Activated T-helper 1 cell treated with anti-CD3 and anti-CD28 coated beads, Interleukin-12 subunit alpha, Interleukin-12 subunit beta, Interleukin-2, Interleukin-4 antibody, amounts not matched to agents 30 ng/mL and 10 ng/mL and 1 ng/mL, durations not matched to agents 14 hours and 24 hours and 36 hours (primary cell): ENCODE measurements around the gene KCNQ5. TPM values are rescaled to one million over a fixed set of nuclear protein-coding genes. Genes with fewer than 3 reads are reported as not detected.
A peak's percentile ranks its signal among the peaks of the same experiment; 100 is the strongest.

Source experiments
- DNase-seq: peaks from one replicate; pipeline ENCODE4 v3.0.0; 2021; ENCODE audit warnings: low spot score
- H3K27ac Mint-ChIP-seq: one replicate; pipeline ENCODE4 v1.8.0; 2021; ENCODE audit warnings: mild to moderate bottlenecking, mixed read lengths
- H3K27me3 Mint-ChIP-seq: one replicate; pipeline ENCODE4 v1.8.0; 2022; ENCODE audit warnings: mild to moderate bottlenecking, moderate library complexity, mixed read lengths; ENCODE audit not compliant: insufficient read depth
- H3K36me3 Mint-ChIP-seq: one replicate; pipeline ENCODE4 v1.8.0; 2021; ENCODE audit warnings: low read depth, mixed read lengths
- H3K4me1 Mint-ChIP-seq: one replicate; pipeline ENCODE4 v1.8.0; 2021; ENCODE audit warnings: low read depth, mixed read lengths
- H3K4me3 Mint-ChIP-seq: one replicate; pipeline ENCODE4 v1.8.0; 2021; ENCODE audit warnings: mild to moderate bottlenecking, moderate library complexity, mixed read lengths
- H3K9me3 Mint-ChIP-seq: one replicate; pipeline ENCODE4 v1.8.0; 2021; ENCODE audit warnings: mixed read lengths
- intact Hi-C: fragments of 100-400 bp; cut with micrococcal nuclease; formaldehyde crosslinking; loops from one replicate; pipeline ENCODE4 v1.15.1; 2024
- total RNA-seq: library from RNA; stranded (reverse); gene quantifications from 2 replicates; pipeline ENCODE4 v1.2.3, GENCODE V29; 2022

Gene KCNQ5
- total RNA-seq, 1 donor from 2014 or later, result 12.6 TPM

DNA sequence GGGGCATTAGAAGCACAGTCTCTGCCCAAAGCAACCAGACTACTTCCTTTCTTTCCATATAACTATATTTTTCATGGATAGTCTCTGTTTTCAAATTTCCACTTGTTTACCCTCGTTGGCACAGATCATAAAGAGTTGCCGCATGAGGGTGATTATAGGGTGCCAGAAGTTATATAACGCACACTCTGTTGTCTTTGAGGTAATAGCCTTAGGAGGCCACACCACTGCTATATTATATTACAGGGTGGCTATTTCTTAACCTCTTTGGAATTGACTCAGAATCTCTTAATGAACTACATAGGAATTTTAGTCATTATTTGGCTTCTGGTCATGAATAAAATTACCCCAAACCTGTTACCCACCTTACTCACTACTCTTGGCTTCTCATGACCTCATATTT lies 43.7 kb downstream of the KCNQ5 start:
- H3K4me3 Mint-ChIP-seq, result no peak overlapping the region
- H3K27ac Mint-ChIP-seq, result no peak overlapping the region
- no peaks in the 10 kb centered on the region for H3K9me3 Mint-ChIP-seq
- no peak for DNase-seq
- intact Hi-C loops, result no loop called here
- H3K4me1 Mint-ChIP-seq, result peaks cover 10% of the 10 kb centered on the region
- no peaks in the 10 kb centered on the region for H3K27me3 Mint-ChIP-seq
- H3K36me3 Mint-ChIP-seq, result no peaks in the 10 kb centered on the region

DNA sequence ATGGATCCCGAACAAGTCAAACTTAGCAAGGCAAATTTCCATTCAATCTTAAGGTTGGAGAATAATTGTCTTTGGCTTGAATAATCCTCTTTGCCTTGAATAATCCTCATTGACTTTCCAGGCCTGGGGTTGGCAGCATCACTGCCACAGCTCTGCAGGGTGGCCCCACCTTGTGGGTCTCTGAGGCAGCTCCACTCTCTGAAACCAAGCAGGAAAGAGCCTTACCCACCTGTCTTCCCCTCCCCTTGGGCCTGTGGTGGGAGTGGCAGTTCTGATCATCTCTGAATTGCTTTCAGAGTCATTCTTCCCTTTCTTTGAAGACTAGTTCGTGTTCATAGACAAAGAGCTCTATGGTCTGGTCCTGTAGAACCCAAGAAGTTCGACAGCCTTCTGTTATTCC lies 47.5 kb downstream of the KCNQ5 start:
- Mint-ChIP-seq H3K27me3 (no peaks in the 10 kb centered on the region), H3K4me1 (peaks cover 10% of the 10 kb centered on the region), H3K9me3 (no peaks in the 10 kb centered on the region), H3K36me3 (no peaks in the 10 kb centered on the region), H3K4me3 (no peak overlapping the region), H3K27ac (no peak overlapping the region)
- DNase-seq, result no peak
- intact Hi-C loops, result no loop called here

DNA sequence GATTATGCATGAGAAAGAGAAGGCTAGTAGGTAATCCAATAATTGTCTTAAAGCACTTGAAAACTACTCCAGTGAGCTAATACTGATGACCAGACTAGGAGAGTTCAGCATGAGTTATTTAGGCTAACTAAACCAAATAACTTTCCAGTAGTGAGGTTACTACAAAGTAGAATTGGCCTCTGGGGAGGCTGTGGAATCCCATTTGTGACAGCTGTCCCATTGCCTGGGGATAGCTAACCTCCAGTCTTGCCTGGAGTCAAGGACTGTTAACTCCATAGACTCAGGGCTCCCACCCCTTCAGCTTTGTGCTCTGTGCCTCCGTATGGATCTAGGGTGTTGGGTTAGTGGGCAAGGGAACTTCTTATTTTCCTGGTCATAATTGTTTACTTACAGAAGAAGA lies 51.0 kb downstream of the KCNQ5 start:
- H3K36me3 Mint-ChIP-seq, result no peaks in the 10 kb centered on the region
- intact Hi-C loops, result no loop called here

DNA sequence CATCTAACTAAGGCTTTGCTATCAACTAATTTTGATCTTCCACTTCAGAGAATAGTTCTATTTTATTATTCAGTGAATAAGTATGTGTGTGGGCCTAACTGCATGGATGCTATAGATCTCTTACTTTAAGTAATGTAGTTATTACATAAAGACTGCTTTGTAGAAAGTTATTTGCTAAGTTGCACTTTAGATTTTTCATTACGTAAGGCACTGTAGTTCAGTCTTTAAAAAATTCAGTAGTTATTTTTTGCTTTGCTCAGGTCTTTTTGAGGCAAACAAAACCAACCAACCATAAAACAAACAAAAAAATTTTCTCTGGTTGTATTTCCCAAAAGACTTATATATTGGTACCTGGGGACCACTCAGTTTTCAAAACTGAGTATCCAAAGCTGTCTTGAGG lies 53.0 kb downstream of the KCNQ5 start:
- no peaks in the 10 kb centered on the region for H3K9me3 Mint-ChIP-seq
- intact Hi-C loops, result no loop called here
- peaks cover 3% of the 10 kb centered on the region for H3K36me3 Mint-ChIP-seq
- no peak overlapping the region for H3K27ac Mint-ChIP-seq
- DNase-seq, result no peak
- no peaks in the 10 kb centered on the region for H3K27me3 Mint-ChIP-seq
- H3K4me3 Mint-ChIP-seq, result no peak overlapping the region
- H3K4me1 Mint-ChIP-seq, result no peaks in the 10 kb centered on the region

More for the DNA sequence above, 51.0 kb downstream of the KCNQ5 start:
- Mint-ChIP-seq H3K4me1 (peaks cover 10% of the 10 kb centered on the region), H3K9me3 (no peaks in the 10 kb centered on the region), H3K4me3 (no peak overlapping the region), H3K27ac (no peak overlapping the region), H3K27me3 (no peaks in the 10 kb centered on the region)
- DNase-seq, result no peak

DNA sequence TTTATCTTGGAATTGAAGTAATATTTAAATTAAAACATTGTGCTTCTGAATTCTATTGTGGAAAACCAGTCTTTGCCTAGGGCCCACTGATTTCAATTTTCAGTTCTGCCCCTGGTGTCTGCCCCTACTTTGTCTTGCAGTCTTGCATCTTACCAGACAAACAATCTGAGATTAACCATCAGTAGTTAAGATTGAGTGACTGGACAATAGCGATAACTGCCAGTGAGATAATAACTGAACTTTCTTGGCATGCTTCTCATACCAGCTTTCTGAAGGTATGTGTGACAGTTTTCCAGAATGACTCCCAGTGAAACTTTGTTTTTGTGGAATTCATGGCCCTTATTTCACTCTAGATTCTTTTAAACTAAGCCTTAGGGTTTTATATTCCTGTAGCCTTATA lies 53.5 kb downstream of the KCNQ5 start:
- Mint-ChIP-seq H3K27me3 (no peaks in the 10 kb centered on the region), H3K9me3 (no peaks in the 10 kb centered on the region), H3K36me3 (peaks cover 3% of the 10 kb centered on the region), H3K27ac (no peak overlapping the region), H3K4me1 (no peaks in the 10 kb centered on the region), H3K4me3 (no peak overlapping the region)
- intact Hi-C loops, result no loop called here
- no peak for DNase-seq

DNA sequence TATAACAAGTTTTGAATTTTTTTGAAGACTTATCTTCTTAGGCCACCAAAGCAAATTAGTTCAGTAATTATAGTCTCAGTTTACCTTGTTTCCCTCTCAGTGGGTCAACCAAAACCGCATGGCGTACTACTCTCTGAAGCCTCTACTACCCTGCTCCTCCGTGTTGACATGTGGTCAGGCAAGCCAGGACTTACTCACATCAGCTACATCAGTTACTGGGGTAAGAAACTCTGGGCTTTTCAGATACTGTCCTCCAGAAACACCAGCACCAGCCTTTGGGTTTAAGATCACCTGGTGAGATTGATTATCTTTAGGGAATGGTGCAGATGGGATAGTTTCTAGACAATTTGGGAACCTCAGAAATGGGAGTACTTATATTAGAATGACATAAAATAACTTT lies 55.1 kb downstream of the KCNQ5 start:
- DNase-seq, result no peak

DNA sequence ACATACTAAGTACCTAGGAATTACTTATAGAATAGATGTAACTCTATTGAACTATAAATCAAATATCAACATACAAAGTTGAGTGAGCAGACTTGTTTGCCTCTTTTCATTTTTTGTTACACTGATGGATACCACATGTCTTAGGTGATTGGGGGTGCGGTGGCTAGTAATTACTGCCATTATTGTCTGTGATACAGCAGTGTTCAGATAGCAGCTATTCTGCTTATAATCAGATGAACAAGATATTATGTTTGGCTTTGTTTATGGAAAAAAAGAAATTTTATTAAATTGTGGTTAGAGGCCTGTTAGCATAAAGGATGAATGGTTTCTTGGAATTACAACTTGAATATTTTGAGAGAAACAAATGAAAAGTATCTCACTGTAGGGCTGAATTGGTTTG lies 55.9 kb downstream of the KCNQ5 start:
- Mint-ChIP-seq H3K9me3 (no peaks in the 10 kb centered on the region), H3K27ac (no peak overlapping the region), H3K27me3 (no peaks in the 10 kb centered on the region), H3K4me1 (no peaks in the 10 kb centered on the region), H3K36me3 (peaks cover 3% of the 10 kb centered on the region), H3K4me3 (no peak overlapping the region)
- intact Hi-C loops, result no loop called here
- DNase-seq, result no peak

More for the DNA sequence above, 55.1 kb downstream of the KCNQ5 start:
- H3K4me3 Mint-ChIP-seq, result no peak overlapping the region
- no peaks in the 10 kb centered on the region for H3K4me1 Mint-ChIP-seq
- peaks cover 3% of the 10 kb centered on the region for H3K36me3 Mint-ChIP-seq
- intact Hi-C loops, result no loop called here
- H3K27me3 Mint-ChIP-seq, result no peaks in the 10 kb centered on the region
- no peak overlapping the region for H3K27ac Mint-ChIP-seq
- no peaks in the 10 kb centered on the region for H3K9me3 Mint-ChIP-seq

DNA sequence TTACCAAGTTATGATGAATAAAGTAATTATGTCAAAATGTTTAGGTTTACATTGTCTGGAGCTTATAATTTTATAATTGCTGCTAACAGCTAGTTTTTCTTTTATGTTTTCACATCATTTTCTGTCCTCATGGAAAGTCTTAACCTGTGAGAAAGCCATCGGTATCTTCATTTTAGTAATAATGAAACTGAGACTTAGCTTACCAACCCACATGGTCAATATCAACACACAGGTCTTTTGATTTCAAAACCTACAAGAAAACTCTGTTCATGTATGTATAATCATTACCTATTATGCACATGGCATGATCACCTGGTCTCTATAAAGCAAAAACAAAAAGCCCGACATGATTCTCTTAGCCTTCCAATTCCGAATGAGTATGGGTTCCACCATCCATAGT lies 61.9 kb downstream of the KCNQ5 start:
- H3K27ac Mint-ChIP-seq, result peak overlapping the region; percentile 14

DNA sequence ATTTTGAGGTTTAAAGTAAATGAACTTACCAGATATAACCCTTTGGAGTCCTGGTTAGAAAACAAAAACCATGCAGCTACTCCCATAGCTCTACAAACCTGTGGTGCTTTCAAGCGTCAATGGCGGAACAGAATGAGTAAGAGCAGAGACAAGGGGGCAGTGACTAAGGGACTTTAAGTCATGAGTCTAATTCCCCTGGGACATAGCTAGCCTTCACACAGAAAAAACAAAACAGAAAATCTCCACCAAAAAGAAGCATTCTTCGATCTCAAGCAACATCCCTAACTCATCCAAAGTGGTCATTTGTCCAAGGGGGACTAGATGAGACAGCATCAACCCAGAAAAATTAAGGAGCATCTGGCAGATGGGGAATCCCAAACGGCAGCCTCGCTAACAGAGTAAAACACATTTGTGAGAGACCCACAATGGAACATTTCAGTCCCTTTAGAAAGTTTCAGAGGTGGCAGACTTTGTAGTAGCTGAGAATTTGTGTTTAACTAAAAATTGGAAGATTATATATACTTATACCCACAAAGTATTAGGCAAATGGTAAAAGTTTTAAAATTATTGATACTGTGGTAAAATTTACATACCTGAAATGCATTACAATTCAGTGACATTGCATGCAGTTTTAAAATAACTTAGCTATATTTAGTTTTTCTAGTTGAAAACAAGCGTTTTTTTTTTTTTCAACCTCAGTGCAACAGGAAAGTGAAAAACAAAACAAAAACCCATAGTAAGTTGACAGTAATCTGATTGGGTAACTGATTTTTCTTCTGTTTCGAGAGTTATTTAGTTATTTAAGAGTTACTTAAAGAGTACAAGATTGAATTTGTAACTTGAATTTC lies 67.5 kb downstream of the KCNQ5 start:
- Mint-ChIP-seq H3K27me3 (no peaks in the 10 kb centered on the region), H3K27ac (no peak overlapping the region), H3K4me1 (peaks cover 4% of the 10 kb centered on the region), H3K36me3 (no peaks in the 10 kb centered on the region), H3K4me3 (no peak overlapping the region), H3K9me3 (no peaks in the 10 kb centered on the region)
- no peak for DNase-seq
- intact Hi-C loops, result no loop called here

More for the DNA sequence above, 61.9 kb downstream of the KCNQ5 start:
- intact Hi-C loops, result loop anchor here (1.0 to 2.0 kb wide), 3 partner anchors 34 to 63 kb away; no protein-coding TSS in a partner anchor
- Mint-ChIP-seq H3K27me3 (no peaks in the 10 kb centered on the region), H3K4me1 (peaks cover 8% of the 10 kb centered on the region), H3K4me3 (no peak overlapping the region), H3K36me3 (no peaks in the 10 kb centered on the region), H3K9me3 (no peaks in the 10 kb centered on the region)
- no peak for DNase-seq

DNA sequence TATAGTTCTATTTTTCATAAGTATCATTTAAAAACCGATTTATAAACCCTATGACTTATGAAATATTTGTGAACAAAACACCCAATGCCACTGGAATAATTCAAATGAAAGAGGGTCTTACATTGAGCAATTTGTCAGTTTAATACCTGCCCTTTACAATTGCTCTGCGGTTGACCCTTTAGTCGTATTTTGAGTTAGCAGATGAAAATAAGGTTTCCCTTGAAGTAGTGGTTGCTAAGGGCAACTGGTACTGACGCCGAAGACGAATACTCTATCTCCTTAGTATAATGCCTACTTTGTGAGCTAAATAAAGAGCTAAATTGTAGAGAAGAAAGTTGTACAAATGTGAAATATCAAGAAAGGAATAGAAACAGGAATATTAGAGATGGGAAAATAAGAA lies 69.4 kb downstream of the KCNQ5 start:
- H3K4me1 Mint-ChIP-seq, result peaks cover 4% of the 10 kb centered on the region
- H3K27ac Mint-ChIP-seq, result no peak overlapping the region
- no peak overlapping the region for H3K4me3 Mint-ChIP-seq
- intact Hi-C loops, result no loop called here
- no peaks in the 10 kb centered on the region for H3K9me3 Mint-ChIP-seq
- DNase-seq, result no peak
- H3K36me3 Mint-ChIP-seq, result no peaks in the 10 kb centered on the region
- H3K27me3 Mint-ChIP-seq, result no peaks in the 10 kb centered on the region

DNA sequence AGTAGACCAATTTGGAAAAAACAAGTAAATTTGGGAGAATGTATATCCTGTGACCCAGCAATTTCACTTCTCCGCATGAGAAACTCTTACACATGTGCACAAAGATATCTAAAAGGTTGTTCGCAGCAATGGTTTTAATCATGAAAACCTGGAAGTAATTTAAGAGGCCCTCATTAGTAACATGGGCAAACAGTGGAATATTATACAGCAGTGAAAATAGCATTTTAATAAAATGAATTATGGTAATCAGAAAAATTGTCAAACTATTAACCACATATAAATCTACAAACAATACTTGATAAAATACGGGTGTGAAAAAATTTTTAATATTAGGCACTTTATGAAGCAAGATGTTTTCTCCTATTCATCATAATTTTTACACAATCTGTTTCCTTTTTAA lies 74.2 kb downstream of the KCNQ5 start:
- intact Hi-C loops, result no loop called here
- H3K9me3 Mint-ChIP-seq, result no peaks in the 10 kb centered on the region
- H3K4me3 Mint-ChIP-seq, result no peak overlapping the region
- H3K27me3 Mint-ChIP-seq, result no peaks in the 10 kb centered on the region
- H3K4me1 Mint-ChIP-seq, result no peaks in the 10 kb centered on the region
- H3K36me3 Mint-ChIP-seq, result no peaks in the 10 kb centered on the region
- no peak for DNase-seq
- H3K27ac Mint-ChIP-seq, result no peak overlapping the region

DNA sequence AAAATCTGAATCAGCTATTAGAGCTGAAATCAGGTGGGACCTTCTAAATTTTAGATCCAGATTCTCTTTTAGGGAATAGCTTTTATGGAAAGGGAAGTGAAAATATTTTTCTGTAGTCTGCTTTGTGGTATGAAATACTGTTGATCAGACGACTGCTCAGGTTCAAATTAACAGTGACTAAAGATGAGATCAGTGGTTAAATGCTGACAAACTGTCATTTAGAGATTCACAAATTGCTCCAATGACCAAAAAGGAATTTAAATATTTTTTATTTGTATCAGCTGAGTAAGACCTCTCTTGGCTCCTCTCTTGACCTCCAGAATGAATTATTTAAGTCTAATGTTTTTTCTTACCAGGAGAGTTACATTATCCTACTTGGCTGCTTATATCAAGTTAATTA lies 77.3 kb downstream of the KCNQ5 start:
- Mint-ChIP-seq H3K36me3 (no peaks in the 10 kb centered on the region), H3K4me1 (no peaks in the 10 kb centered on the region), H3K4me3 (no peak overlapping the region), H3K9me3 (no peaks in the 10 kb centered on the region), H3K27ac (no peak overlapping the region), H3K27me3 (no peaks in the 10 kb centered on the region)
- DNase-seq, result no peak
- intact Hi-C loops, result no loop called here

DNA sequence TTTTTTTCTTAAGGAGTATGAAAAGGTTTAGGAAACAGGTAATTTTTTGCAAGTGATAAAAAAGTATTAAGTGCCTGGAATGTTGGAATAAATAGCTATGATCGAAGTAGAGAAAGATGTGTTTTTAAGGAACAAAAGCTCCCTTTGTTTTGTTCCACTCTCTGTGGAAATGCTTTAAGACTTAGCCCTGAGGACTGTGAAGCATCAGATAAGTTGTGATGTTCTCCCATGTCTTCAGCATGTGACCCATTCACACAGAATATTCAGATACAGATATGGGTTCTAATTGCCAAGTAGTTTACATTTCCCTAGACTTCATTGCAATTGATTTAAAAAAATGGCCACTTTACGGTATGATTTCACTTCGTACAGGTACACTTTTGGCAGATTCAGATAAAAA lies 80.6 kb downstream of the KCNQ5 start:
- Mint-ChIP-seq H3K4me1 (no peaks in the 10 kb centered on the region), H3K36me3 (no peaks in the 10 kb centered on the region), H3K9me3 (no peaks in the 10 kb centered on the region), H3K4me3 (no peak overlapping the region), H3K27me3 (no peaks in the 10 kb centered on the region), H3K27ac (no peak overlapping the region)
- intact Hi-C loops, result no loop called here
- DNase-seq, result no peak

DNA sequence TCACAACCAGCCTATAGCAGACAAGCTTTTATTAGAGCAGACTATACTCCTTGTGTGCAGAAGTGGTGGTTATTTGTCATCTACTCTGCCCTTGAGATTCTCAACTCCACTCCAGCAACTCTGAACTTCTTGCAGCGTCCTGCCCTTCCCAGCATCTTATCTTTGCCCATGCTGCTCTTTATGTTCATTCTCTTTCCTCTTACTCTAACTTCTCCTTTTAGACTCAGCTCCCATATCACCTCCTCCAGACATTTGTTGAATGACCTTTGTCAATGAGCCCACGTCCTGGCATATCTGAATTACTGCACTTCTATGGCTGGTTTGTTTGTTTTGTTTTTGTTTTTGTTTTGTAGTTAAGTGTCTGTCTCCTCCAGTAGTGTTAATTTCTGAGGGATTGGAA lies 81.2 kb downstream of the KCNQ5 start:
- Mint-ChIP-seq H3K36me3 (no peaks in the 10 kb centered on the region), H3K4me1 (no peaks in the 10 kb centered on the region), H3K27me3 (no peaks in the 10 kb centered on the region), H3K4me3 (no peak overlapping the region), H3K9me3 (no peaks in the 10 kb centered on the region), H3K27ac (no peak overlapping the region)
- intact Hi-C loops, result no loop called here
- no peak for DNase-seq
